ENCODE measurements around the gene SSTR3. TPM values are rescaled to one million over a fixed set of nuclear protein-coding genes. Genes with fewer than 3 reads are reported as not detected.
A peak's percentile ranks its signal among the peaks of the same experiment; 100 is the strongest.

Gene SSTR3
- total RNA-seq, 4 donors from 2014 or later, result 0.12 to 0.28 TPM; not detected in 2

GRCh38 chr22:37190262-37190780 lies 22.0 kb downstream of the SSTR3 start:
- no peak for TF ChIP-seq CTCF (IDR thresholded peaks at IDR 0.05)
- no peak for DNase-seq (ENCODE audit: low spot score)
- no peak for ATAC-seq (ENCODE audit: low FRiP score)

GRCh38 chr22:37188901-37189466 lies 23.3 kb downstream of the SSTR3 start:
- no peak for TF ChIP-seq CTCF (IDR thresholded peaks at IDR 0.05)
- ATAC-seq (ENCODE audit: low FRiP score), result peak; percentile 52
- no peak for DNase-seq (ENCODE audit: low spot score)

GRCh38 chr22:37187891-37188761 lies 24.2 kb downstream of the SSTR3 start, which contains the start of gene C1QTNF6:
TSS of gene C1QTNF6 (minus strand) at chr22:37188247. CDS start at chr22:37188213, 34 bp downstream.
- peak; percentile 63 for ATAC-seq (ENCODE audit: low FRiP score)
- no peak for TF ChIP-seq CTCF (IDR thresholded peaks at IDR 0.05)
- no peak for DNase-seq (ENCODE audit: low spot score)

GRCh38 chr22:37187552-37187890 lies 24.8 kb downstream of the SSTR3 start:
- ATAC-seq (ENCODE audit: low FRiP score), result peak; percentile 30
- DNase-seq (ENCODE audit: low spot score), result no peak
- TF ChIP-seq CTCF (IDR thresholded peaks at IDR 0.05), result no peak

- ATAC-seq (ENCODE audit: low FRiP score) (no peak), DNase-seq (ENCODE audit: low spot score) (no peak)
- TF ChIP-seq CTCF (IDR thresholded peaks at IDR 0.05), result no peak
These were observed 25.2 kb downstream of the SSTR3 start for GRCh38 chr22:37186997-37187522.

GRCh38 chr22:37186228-37186996 lies 25.9 kb downstream of the SSTR3 start:
- no peak for TF ChIP-seq CTCF (IDR thresholded peaks at IDR 0.05)
- DNase-seq (ENCODE audit: low spot score), result no peak
- ATAC-seq (ENCODE audit: low FRiP score), result no peak
